ENCODE results near the gene SRA1. TPM values are rescaled to one million over a fixed set of nuclear protein-coding genes. Genes with fewer than 3 reads are reported as not detected.

The SRA1 gene
- total and polyA plus RNA-seq, 9 of the 15 experiments (the other 6 are each of a cell fraction or from before 2014, with no cell fraction given), result 24.1 to 47.4 (median 41.3) TPM

GRCh38 chr5:140557136-140557805, at the start of gene SRA1 (continued):
- TF ChIP-seq HES1 (IDR thresholded peaks at IDR 0.05; ENCODE audit: low read depth), result no peak
- TF ChIP-seq, protein P1, sequence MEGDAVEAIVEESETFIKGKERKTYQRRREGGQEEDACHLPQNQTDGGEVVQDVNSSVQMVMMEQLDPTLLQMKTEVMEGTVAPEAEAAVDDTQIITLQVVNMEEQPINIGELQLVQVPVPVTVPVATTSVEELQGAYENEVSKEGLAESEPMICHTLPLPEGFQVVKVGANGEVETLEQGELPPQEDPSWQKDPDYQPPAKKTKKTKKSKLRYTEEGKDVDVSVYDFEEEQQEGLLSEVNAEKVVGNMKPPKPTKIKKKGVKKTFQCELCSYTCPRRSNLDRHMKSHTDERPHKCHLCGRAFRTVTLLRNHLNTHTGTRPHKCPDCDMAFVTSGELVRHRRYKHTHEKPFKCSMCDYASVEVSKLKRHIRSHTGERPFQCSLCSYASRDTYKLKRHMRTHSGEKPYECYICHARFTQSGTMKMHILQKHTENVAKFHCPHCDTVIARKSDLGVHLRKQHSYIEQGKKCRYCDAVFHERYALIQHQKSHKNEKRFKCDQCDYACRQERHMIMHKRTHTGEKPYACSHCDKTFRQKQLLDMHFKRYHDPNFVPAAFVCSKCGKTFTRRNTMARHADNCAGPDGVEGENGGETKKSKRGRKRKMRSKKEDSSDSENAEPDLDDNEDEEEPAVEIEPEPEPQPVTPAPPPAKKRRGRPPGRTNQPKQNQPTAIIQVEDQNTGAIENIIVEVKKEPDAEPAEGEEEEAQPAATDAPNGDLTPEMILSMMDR (IDR thresholded peaks at IDR 0.05 in 2 of 3, conservative IDR thresholded peaks at IDR 0.05 in 1 of 3; ENCODE audit: insufficient read depth in 2 of 3, low read depth in 1 of 3, low read length in 3 of 3), result peak in 1 of 3 experiments; percentile 13; a peak in 1 of 6 replicates
- no peak for TF ChIP-seq RERE (CRISPR knock-in tag; IDR thresholded peaks at IDR 0.05; ENCODE audit: borderline replicate concordance)
- TF ChIP-seq TEAD2 (tag; IDR thresholded peaks at IDR 0.05), result no peak
- TF ChIP-seq ID3 (CRISPR knock-in tag; IDR thresholded peaks at IDR 0.05), result no peak
- TF ChIP-seq ID3 (tag; IDR thresholded peaks at IDR 0.05), result 0 out of 2 replicates have a peak, but pooled peaks have one; percentile 27
- TF ChIP-seq, protein P2, sequence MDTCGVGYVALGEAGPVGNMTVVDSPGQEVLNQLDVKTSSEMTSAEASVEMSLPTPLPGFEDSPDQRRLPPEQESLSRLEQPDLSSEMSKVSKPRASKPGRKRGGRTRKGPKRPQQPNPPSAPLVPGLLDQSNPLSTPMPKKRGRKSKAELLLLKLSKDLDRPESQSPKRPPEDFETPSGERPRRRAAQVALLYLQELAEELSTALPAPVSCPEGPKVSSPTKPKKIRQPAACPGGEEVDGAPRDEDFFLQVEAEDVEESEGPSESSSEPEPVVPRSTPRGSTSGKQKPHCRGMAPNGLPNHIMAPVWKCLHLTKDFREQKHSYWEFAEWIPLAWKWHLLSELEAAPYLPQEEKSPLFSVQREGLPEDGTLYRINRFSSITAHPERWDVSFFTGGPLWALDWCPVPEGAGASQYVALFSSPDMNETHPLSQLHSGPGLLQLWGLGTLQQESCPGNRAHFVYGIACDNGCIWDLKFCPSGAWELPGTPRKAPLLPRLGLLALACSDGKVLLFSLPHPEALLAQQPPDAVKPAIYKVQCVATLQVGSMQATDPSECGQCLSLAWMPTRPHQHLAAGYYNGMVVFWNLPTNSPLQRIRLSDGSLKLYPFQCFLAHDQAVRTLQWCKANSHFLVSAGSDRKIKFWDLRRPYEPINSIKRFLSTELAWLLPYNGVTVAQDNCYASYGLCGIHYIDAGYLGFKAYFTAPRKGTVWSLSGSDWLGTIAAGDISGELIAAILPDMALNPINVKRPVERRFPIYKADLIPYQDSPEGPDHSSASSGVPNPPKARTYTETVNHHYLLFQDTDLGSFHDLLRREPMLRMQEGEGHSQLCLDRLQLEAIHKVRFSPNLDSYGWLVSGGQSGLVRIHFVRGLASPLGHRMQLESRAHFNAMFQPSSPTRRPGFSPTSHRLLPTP (IDR thresholded peaks at IDR 0.05; ENCODE audit: borderline replicate concordance, extremely low read depth, insufficient read length), result no peak
- no peak for TF ChIP-seq ZNF785 (CRISPR knock-in tag; IDR thresholded peaks at IDR 0.05)
